Peyer's patch (tissue), 4 donors: ENCODE measurements around the gene AFG1L.

ENCODE experiments used
- POLR2A ChIP-seq, 2 donors: fragments of 450-650 bp; IDR thresholded peaks; one replicate each; pipeline ENCODE4 v1.5.1; 2017; ENCODE audit warnings: antibody characterized with exemption in 2 of 2, mild to moderate bottlenecking in 2 of 2, moderate library complexity in 2 of 2
- TF ChIP-seq, protein P1 (sequence below), 6 experiments: fragments of 450-650 bp in 4 of 6; fragments of 200-600 bp in 2 of 6; sonication (generic) in 1 of 6; IDR thresholded peaks; one replicate each; pipeline ENCODE4 v1.5.1; 2017 to 2019; ENCODE audit warnings: antibody characterized with exemption in 6 of 6, mild to moderate bottlenecking in 3 of 6, moderate library complexity in 1 of 6

DNA sequence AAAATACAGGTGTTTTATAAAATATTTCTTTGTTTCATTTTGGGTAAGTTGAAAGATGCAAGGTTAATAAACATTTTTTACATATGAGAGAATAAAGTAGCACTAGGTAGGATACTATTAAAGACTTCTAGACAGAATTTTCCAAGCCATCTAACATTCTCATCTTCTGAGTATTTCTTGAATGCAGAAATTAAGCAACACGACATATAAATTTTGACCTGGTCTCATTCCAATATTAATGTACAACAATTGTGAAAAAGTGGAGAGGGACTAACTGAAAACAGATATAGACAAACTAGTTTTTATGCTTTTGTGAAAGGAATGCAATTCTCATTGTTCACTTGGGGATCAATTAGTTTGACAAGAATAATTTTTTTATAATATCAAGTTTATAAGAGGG, 254.4 kb downstream of the AFG1L start:
- TF ChIP-seq, protein P1, sequence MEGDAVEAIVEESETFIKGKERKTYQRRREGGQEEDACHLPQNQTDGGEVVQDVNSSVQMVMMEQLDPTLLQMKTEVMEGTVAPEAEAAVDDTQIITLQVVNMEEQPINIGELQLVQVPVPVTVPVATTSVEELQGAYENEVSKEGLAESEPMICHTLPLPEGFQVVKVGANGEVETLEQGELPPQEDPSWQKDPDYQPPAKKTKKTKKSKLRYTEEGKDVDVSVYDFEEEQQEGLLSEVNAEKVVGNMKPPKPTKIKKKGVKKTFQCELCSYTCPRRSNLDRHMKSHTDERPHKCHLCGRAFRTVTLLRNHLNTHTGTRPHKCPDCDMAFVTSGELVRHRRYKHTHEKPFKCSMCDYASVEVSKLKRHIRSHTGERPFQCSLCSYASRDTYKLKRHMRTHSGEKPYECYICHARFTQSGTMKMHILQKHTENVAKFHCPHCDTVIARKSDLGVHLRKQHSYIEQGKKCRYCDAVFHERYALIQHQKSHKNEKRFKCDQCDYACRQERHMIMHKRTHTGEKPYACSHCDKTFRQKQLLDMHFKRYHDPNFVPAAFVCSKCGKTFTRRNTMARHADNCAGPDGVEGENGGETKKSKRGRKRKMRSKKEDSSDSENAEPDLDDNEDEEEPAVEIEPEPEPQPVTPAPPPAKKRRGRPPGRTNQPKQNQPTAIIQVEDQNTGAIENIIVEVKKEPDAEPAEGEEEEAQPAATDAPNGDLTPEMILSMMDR (IDR thresholded peaks at IDR 0.05): no peak
- TF ChIP-seq POLR2A (IDR thresholded peaks at IDR 0.05): no peak
